Activated T-helper 1 cell treated with Interleukin-2 at 50 U/mL for 16 hours (primary cell): ENCODE results near the gene RASL11A.
"Not testable (repeated sequence)": the region's sequence is repeated elsewhere in the genome, so short reads cannot be mapped to it uniquely, and the experiment has no call there.

Experiments used
- DNase-seq: peaks from one replicate; pipeline ENCODE4 v3.0.0-alpha.2; 2020; ENCODE audit warnings: low read depth

The RASL11A gene

DNA sequence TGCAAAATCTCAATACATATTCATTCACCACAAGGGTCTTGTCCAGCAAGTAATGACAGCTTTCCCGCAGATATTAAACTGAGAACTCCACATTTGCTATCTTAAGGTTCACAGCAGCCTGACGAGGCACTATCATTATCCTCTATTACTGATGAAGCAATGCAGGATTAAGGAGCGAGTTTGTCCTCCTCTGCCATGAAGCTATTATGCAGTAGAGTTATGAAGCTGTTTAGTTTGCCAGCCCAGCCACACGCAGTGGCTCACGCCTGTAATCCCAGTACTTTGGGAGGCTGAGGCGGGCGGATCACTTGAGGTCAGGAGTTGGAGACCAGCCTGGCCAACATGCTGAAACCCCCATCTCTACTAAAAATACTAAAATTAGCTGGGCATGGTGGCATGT is 29.8 kb downstream of the RASL11A start:
- not testable (repeated sequence) for DNase-seq

DNA sequence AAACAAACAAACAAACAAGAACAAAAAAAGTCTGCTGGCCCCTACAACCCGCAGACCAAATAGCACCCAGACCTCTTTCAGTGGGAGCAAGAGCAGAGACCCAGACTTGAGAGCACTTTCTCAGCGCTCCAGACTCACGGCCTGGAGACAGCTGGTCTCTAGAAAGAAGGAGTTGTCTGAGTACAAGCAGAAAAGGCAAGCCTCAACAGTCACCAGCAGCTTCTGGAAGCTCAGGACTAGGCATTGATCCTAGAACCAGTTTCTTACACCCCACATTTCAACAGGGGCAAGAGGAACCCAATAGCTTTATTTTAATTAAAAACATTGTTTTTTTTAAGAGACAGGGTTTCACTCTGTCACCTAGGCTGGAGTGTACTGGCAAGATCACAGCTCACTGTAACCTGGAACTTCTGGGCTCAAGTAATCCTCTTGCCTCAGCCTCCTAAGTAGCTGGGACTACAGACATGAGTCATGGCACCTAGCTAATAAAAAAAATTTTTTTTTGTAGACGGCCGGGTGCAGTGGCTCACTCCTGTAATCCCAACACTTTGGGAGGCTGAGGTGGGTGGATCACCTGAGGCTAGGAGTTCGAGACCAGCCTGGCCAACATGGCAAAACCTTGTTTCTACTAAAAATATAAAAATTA is 30.4 kb downstream of the RASL11A start:
- DNase-seq = no peak

GRCh38 chr13:27302643-27303262 is 32.1 kb downstream of the RASL11A start:
- no peak for DNase-seq

- DNase-seq = no peak
Measured at GRCh38 chr13:27304099-27304498, 33.5 kb downstream of the RASL11A start.

DNA sequence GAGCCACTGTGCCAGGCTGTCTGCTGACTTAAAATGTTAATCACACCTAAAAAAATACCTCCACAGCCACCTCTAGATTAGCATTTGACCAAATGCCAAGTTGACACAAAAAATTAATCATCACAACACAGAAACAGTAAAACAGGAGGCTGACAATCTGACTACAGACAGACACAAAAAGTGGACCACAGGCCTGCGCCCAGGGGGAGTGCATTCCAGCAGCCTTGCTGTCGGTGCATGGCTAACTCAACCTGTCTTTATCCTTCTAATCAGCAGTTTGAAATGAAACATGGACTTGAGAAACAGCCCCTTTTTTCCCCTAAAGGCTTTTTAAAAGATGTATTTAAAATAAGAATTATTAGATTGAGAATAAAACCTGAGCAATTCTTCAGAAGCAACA is 34.0 kb downstream of the RASL11A start:
- DNase-seq = no peak

- DNase-seq = no peak
Measured at GRCh38 chr13:27306364-27306763, 35.7 kb downstream of the RASL11A start.

- no peak for DNase-seq
Measured at GRCh38 chr13:27308941-27309340, 38.3 kb downstream of the RASL11A start.

- no peak for DNase-seq
Measured at GRCh38 chr13:27309401-27309958, 38.9 kb downstream of the RASL11A start.

GRCh38 chr13:27309967-27310598 is 39.5 kb downstream of the RASL11A start:
- no peak for DNase-seq

DNA sequence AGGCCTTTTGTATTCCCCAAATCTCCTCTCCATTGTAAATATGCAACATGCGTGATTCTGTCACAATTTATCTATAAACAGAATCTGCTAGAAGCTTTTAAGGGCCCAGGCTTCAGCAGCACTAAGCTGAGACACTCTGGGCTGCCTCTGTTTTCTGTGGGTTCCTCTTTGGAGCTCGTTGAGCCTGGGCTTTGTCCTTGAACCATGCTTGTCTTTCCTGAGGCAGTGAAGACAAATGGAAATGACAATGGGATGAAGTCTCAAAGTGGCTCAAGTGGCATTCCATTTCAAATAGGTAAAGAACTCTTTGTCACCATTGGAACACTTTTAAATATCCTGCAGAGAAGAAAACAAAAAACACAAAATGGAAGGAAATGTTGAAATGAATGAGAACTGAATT is 40.3 kb downstream of the RASL11A start:
- no peak for DNase-seq

DNA sequence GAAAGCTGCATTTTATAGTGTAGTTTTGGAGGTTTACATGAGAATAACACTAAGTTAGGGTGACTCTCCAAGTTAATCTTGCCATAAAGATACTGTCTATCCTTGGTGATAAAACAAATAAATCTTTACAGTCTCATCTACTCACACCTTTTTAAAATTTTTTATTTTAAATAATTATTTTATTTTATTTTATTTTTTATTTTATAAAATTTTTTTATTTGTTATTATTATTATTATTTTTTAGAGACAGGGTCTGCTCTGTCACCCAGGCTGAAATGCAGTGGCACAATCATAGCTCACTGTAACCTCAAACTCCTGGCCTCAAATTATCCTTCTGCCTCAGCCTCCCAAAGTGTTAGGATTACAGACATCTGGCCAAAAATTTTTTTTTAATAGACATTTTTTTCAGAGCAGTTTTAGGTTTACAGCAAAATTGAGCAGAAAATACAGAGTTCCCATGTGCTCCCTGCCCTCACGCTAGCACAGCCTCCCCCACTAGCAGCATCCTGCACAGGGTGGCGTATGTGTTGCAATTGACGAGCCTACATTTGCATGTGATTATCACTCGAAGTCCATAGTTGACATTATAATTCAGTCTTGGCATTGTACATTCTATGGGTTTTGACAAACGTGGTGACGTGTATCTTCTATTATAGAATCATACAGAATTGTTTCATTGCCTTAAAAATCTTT is 41.0 kb downstream of the RASL11A start:
- DNase-seq = no peak

- DNase-seq = no peak
Measured at GRCh38 chr13:27313770-27314169, 43.1 kb downstream of the RASL11A start.

- DNase-seq = no peak
Measured at GRCh38 chr13:27319404-27319803, 48.8 kb downstream of the RASL11A start.

DNA sequence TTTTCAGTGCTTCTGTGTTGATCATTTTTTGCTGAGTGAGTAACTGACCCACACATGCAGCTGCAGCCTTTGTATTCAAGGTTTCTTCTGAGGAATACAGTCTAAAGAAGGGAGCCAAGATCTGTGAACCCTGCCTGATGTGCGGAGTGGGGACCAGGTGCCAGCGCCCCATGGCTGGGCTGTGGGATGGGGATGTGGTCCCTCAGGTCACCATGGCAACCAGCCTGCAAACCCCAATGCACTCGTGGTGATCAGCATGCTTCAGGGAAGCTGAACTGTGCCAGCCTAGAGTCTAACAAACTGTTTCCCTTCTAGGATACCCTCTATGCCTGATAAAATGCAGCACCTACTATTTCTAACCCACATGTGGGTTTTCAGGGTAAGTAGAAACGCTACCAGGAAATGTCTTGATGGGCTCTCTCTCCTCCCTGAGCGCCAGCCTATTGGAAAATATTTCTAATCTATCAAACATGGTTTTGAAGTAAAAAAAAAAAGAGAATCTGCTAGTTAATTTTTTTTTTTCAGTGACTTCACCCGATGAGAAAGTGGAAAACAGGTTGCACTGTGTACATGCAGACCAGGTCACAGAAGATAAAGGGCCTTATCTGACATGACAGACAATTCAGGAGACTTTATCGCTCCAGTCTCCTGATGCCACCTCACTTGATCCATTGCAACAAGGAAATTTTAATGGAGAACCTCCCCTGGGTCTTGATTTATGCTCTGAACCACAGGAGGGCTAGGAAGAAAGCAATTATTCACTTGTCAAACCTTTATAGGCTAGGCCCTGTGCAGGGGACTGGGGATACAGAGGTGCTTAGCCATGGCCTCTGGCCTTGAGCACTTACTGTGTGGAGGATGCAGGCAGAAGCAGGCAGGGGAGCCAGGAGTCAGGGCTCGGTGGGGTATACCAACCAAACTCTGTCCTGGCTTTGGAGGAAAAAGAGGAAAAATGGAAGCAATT is 51.1 kb downstream of the RASL11A start:
- no peak for DNase-seq

DNA sequence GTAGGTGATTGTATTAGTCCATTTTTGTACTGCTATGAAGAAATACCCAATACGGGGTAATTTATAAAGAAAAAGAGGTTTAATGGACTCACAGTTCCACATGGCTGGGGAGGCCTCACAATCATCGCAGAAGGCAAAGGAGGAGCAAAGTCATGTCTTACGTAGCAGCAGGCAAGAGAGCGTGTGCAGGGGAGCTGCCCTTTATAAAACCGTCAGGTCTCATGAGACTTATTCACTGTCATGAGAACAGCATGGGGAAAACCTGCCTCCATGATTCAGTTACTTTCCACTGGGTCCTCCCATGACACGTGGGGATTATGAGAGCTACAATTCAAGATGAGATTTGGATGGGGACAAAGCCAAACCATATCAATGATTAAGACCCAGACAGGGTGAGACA is 51.8 kb downstream of the RASL11A start:
- DNase-seq = not testable (repeated sequence)
